Activated naive CD8-positive, alpha-beta T cell (primary cell): ENCODE measurements around the gene C3orf33.

Experiments
- H3K27ac Mint-ChIP-seq: one replicate; pipeline ENCODE4 v1.8.0; 2021; ENCODE audit warnings: mixed read lengths
- H3K27me3 Mint-ChIP-seq: one replicate; pipeline ENCODE4 v1.8.0; 2021; ENCODE audit warnings: mixed read lengths
- H3K36me3 Mint-ChIP-seq: one replicate; pipeline ENCODE4 v1.8.0; 2021; ENCODE audit warnings: mixed read lengths
- H3K4me1 Mint-ChIP-seq: one replicate; pipeline ENCODE4 v1.8.0; 2021; ENCODE audit warnings: low read depth, mixed read lengths
- H3K4me3 Mint-ChIP-seq: one replicate; pipeline ENCODE4 v1.8.0; 2021; ENCODE audit warnings: mild to moderate bottlenecking, mixed read lengths
- H3K9me3 Mint-ChIP-seq: one replicate; pipeline ENCODE4 v1.8.0; 2021; ENCODE audit warnings: low read depth, mixed read lengths

Gene C3orf33

DNA sequence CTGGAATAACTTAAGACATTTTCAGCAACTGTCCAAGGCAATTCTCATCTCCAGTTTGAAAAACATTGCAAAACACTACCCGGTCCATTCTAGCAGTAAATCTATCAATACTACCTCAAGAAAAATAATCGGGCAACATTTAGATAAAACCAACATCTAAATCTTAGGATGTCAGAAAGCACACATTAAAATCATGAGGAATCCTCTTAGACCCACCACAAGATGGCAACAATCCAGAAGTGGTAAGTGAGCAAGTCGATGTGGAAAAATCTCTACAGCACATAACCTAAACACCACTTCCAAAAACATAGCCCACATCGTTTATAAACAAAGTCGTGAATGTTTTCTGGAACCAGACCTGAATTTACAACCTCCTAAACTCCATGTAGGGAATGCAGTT lies 66.9 kb downstream of the C3orf33 start:
- H3K4me3 Mint-ChIP-seq = no peak overlapping the region
- H3K27me3 Mint-ChIP-seq = peaks cover 25% of the 10 kb centered on the region
- no peak overlapping the region for H3K27ac Mint-ChIP-seq
- no peaks in the 10 kb centered on the region for H3K9me3 Mint-ChIP-seq
- no peaks in the 10 kb centered on the region for H3K36me3 Mint-ChIP-seq
- peaks cover 8% of the 10 kb centered on the region for H3K4me1 Mint-ChIP-seq

DNA sequence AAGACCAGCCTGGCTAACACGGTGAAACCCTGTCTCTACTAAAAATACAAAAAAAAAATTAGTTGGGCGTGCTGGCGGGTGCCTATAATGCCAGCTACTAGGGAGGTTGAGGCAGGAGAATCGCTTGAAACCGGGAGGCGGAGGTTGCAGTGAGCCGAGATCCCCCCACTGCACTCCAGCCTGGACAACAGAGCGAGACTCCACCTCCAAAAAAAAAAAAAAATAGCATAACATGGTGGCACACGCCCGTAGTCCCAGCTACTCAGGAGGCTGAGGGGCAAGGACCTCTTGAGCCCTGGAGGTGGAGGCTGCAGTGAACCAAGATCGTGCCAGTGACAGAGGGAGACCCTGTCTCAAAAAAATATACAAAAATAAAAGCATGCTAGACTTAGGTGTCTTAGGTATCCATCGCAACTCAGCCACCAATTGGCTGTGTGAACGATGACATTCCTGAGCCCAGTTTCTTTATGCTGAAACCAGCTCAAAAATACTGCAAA lies 67.5 kb downstream of the C3orf33 start:
- no peaks in the 10 kb centered on the region for H3K36me3 Mint-ChIP-seq
- no peak overlapping the region for H3K27ac Mint-ChIP-seq
- no peak overlapping the region for H3K4me3 Mint-ChIP-seq
- peaks cover 5% of the 10 kb centered on the region for H3K4me1 Mint-ChIP-seq
- no peaks in the 10 kb centered on the region for H3K9me3 Mint-ChIP-seq
- H3K27me3 Mint-ChIP-seq = peaks cover 25% of the 10 kb centered on the region

DNA sequence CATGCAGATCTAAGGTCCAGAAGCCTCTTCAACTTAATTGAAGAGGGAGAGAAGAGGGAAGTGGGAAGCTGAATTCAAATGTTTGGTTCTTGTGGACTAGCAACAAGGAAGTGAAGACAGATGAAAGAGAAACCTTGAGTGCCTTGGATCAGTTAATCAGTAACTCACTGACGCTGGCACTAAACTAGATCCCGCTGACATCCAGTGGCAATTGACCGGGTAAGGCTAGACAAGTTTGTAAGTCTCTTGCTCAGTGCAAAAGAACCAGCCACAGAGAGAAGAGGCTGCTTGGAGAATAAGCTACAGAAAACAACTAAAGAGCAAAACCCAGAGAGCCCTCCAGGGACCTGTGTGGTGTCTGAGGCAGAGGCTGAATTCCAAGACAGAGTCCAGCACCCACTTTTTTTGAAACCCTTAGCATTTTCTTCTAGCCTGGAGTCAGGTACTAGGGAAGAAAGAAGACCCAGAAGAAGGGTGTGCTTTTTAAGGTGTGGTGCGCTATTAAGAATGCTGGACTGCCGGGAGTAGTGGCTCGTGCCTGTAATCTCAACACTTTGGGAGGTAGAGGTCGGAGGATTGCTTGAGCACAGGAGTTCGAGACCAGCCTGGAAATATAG lies 68.1 kb downstream of the C3orf33 start:
- no peak overlapping the region for H3K4me3 Mint-ChIP-seq
- H3K27ac Mint-ChIP-seq = no peak overlapping the region
- peaks cover under 1% of the 10 kb centered on the region for H3K4me1 Mint-ChIP-seq
- H3K9me3 Mint-ChIP-seq = no peaks in the 10 kb centered on the region
- peaks cover 27% of the 10 kb centered on the region for H3K27me3 Mint-ChIP-seq
- H3K36me3 Mint-ChIP-seq = no peaks in the 10 kb centered on the region

DNA sequence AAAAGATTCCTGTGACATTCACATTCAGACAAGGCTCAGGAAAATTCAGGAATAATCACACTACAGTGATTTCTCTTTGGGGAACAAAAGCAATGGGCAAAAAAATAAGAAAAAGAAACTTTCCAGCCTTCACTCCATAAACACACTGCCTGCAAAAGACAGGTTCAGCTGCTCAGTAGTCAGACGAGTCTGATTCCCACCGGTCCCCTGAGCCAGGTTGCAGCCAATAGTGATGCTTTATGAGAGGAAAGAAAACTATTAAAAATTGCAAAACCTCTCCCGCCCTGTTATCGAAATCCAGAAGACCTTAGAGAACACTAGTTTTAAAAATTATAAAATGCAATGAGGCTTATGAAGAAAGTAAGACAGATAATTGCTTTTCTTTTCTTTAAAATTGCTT lies 69.7 kb downstream of the C3orf33 start:
- Mint-ChIP-seq H3K27ac (no peak overlapping the region), H3K4me1 (no peaks in the 10 kb centered on the region), H3K36me3 (no peaks in the 10 kb centered on the region), H3K9me3 (no peaks in the 10 kb centered on the region), H3K4me3 (no peak overlapping the region), H3K27me3 (peaks cover 21% of the 10 kb centered on the region)

DNA sequence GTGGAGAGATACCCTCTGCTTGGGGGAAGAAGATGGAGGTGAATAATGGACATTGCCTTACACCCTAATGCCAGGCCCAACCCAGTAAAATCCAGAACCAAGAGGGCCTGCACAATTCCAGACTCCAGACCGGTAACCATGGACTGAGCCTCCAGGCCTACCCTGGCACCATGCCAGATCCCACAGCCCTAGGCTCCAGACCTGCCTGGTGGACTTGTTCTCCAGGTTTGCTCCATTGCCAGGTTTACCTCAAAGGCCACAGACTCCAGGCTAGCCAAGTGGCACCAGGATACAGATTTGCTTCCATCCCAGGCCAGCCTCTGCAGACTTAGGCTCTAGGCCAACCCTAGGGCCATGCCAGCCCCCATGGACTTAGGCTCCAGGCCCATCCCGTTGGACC lies 75.2 kb downstream of the C3orf33 start:
- Mint-ChIP-seq H3K4me1 (no peaks in the 10 kb centered on the region), H3K27me3 (peaks cover 16% of the 10 kb centered on the region), H3K4me3 (no peak overlapping the region), H3K9me3 (no peaks in the 10 kb centered on the region), H3K36me3 (no peaks in the 10 kb centered on the region), H3K27ac (no peak overlapping the region)

DNA sequence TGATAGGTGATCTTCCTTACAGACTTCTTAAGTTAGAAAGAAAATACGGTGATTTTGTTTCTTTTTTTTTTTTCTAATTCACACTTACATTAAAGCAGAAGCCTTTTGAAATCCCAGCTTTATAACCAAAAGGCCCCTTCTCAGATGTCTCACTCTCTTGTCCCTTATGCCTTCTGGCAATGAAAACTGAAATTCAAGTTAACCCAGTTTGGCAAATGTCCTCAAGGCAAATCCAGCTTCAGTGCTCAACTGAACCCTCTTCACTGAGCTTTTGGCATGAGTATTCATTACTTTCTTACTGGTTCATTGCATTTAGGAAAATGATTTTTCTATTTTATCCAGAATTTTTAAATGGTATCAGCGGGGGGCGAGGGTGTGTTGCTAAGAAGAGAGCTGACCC lies 78.2 kb downstream of the C3orf33 start:
- Mint-ChIP-seq H3K27ac (no peak overlapping the region), H3K36me3 (no peaks in the 10 kb centered on the region), H3K4me3 (no peak overlapping the region), H3K9me3 (no peaks in the 10 kb centered on the region), H3K27me3 (peaks cover 9% of the 10 kb centered on the region), H3K4me1 (no peaks in the 10 kb centered on the region)

DNA sequence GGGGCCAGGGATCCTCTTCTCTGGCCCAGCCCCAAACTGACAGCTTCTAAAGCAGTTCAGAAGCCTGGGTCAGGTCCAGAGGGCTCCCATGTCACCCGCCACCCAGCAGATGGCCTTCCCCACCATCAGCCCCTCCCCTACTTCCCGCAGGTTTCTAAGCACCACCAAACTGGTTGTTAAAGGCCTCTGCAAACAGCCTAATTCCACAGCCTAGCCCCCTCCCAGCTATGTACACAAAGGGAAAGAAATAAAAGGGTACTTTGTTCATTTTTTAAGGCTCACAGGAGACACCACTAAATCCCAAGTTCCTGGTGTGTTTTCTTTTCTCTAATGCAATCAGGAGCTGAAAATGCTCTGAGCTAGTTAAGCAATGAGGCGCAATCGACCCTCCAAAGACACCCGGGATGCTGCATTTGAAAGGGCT lies 91.8 kb downstream of the C3orf33 start:
- H3K36me3 Mint-ChIP-seq = peaks cover 2% of the 10 kb centered on the region
- no peaks in the 10 kb centered on the region for H3K4me1 Mint-ChIP-seq
- no peaks in the 10 kb centered on the region for H3K27me3 Mint-ChIP-seq
- H3K4me3 Mint-ChIP-seq = no peak overlapping the region
- no peak overlapping the region for H3K27ac Mint-ChIP-seq
- H3K9me3 Mint-ChIP-seq = peaks cover 10% of the 10 kb centered on the region
